Muscle of leg (tissue), 11 donors: ENCODE data around the gene AMOTL2. TPM values are rescaled to one million over a fixed set of nuclear protein-coding genes. Genes with fewer than 3 reads are reported as not detected.

ENCODE experiments used
- DNase-seq: peaks from one replicate; pipeline ENCODE4 v3.0.0; 2013
- H3K27ac ChIP-seq: one replicate; pipeline ENCODE4 v1.5.1; 2013; ENCODE audit warnings: mild to moderate bottlenecking, low read length, control low read depth
- H3K27me3 ChIP-seq: one replicate; pipeline ENCODE4 v1.6.1; 2013; ENCODE audit warnings: low read length; ENCODE audit not compliant: control insufficient read depth, insufficient read depth
- H3K36me3 ChIP-seq: one replicate; pipeline ENCODE4 v1.6.1; 2013; ENCODE audit warnings: low read length; ENCODE audit not compliant: control insufficient read depth, insufficient read depth
- H3K4me1 ChIP-seq: one replicate; pipeline ENCODE4 v1.6.1; 2013; ENCODE audit warnings: low read length; ENCODE audit not compliant: control insufficient read depth, insufficient read depth
- H3K4me3 ChIP-seq: one replicate; pipeline ENCODE4 v1.5.1; 2013; ENCODE audit warnings: low read length, control low read depth
- H3K9me3 ChIP-seq: replicated peaks from 2 replicates; pipeline ENCODE4 v1.6.1; 2013; ENCODE audit warnings: low read depth, low read length; ENCODE audit not compliant: control insufficient read depth
- WGBS: methylation state at CpG from one replicate; pipeline ENCODE4 v1.1.5; 2013; ENCODE audit warnings: missing lambda C conversion rate; ENCODE audit not compliant: insufficient coverage; 5-methylcytosine and 5-hydroxymethylcytosine counted together
- polyA plus RNA-seq, 8 donors: library from polyadenylated mRNA; unstranded; fragments of 120-200 nt; gene quantifications; one replicate each; pipeline versions ENCODE4 v1.2.1 to v1.2.3, GENCODE V29; 2013; ENCODE audit warnings: inconsistent platforms in 1 of 8, low replicate concordance in 1 of 8; ENCODE audit not compliant: insufficient read length in 8 of 8, insufficient read depth in 1 of 8
- total RNA-seq: library from RNA; stranded (reverse); fragments of 120-200 nt; gene quantifications from one replicate; pipeline ENCODE4 v1.2.4, GENCODE V29; 2013

AMOTL2 gene
- total and polyA plus RNA-seq, 9 donors, result 49.4 to 77.0 (median 58.9) TPM

DNA sequence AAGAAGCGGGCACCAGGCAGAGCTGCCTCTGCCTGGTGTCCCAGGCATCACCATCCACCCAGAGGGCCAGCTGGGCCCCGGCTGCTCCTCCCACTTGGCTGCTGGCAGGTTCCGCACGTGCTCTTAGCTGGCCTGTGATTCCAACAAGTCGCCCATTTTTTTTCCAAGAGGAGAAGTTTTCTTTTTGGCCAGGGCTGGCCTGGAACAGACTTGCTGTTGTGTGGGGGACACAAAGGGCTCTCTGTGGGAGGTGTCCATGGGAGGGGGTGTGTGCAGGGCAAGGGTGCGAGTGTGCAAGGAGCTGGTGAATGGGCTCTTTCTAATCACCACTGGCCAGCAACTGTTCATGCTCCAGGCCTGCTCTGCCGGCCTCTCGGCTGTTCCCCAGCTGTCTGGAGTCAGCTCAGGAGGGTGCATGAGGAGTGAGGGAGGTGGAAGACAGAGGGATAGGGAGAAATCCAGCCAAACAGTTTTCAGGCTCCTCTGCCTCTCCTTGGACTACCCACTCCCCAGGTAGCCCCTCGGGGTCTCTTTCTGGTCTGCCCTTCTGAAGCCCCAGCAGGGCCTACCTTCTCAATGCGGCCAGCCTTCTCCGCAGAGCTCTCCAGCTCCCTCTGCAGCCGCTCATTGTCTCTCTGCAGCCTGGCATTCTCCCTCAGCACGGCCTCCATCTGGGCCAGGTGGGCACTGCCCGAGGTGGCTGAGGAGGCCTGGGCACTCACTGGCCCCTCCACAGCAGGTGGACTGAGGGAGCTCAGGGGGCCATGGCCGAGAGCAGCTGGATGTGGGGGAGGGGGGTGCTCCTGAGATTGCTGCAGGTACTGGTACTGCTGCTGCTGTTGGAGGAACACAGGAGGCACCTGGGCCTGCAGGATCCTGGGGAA, 7.1 kb downstream of the AMOTL2 start:
- 66% methylated on average over 11 of the region's 15 CpGs for WGBS
- DNase-seq, result peak; percentile 81
- Histone ChIP-seq H3K36me3 (peaks cover 96% of the 10 kb centered on the region), H3K27me3 (no peaks in the 10 kb centered on the region), H3K9me3 (no peaks in the 10 kb centered on the region), H3K4me3 (no peak overlapping the region), H3K4me1 (peaks cover 100% of the 10 kb centered on the region), H3K27ac (peak overlapping the region; percentile 71)

DNA sequence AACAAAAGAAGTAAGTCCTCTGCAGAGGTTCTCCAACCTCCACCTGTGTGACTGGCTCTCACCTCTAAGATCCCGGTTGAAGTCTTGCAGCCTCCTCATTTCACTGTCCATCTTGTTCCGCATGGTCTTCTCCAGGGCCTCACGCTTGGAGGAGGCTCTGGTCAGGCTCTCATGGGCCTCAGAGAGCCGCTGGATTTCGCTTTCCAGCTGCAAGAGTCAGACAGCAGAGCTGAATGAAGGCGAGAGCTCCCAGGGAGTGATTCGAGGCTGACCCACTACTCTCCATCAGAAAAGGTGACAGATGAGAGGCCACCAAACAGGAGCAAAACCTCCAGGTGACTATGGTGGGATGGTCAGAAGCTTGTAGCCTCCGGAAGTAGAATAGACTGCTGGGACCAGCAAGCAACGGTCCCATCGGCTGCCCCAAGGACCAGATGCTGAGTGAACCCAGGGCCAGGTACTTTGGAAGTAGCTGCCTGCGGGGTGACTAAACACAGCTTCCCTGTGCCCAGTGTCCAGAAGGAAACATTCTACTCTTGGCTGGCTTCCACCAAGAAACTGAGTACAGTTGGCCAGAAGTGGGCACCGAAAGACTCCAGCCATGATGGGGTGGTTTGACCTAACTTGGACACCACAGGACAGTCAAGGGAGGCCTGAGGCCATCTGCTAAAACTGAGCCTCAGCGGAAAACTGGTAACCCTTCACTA, 7.9 kb downstream of the AMOTL2 start:
- no peaks in the 10 kb centered on the region for H3K27me3 ChIP-seq
- no peaks in the 10 kb centered on the region for H3K9me3 ChIP-seq
- no peak for DNase-seq
- H3K27ac ChIP-seq, result peak overlapping the region; percentile 71
- peaks cover 96% of the 10 kb centered on the region for H3K36me3 ChIP-seq
- H3K4me1 ChIP-seq, result peaks cover 100% of the 10 kb centered on the region
- H3K4me3 ChIP-seq, result no peak overlapping the region
- 84% methylated on average over 9 of the region's 13 CpGs for WGBS

DNA sequence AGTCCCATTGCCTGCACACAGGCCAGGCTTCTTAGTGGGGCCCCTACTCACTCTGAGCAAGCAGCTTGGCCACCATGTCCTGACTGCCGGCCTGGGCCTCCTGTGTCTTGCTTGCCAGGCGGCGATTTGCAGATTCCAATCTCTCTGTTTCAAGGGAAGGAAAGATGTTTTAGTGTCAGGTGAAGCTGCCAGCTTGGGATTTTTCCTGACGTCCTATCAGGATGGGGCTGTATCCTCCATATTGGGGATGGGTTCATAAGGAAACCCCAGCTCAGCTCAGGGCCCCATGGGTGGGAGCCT, 8.5 kb downstream of the AMOTL2 start:
- no peak for DNase-seq

DNA sequence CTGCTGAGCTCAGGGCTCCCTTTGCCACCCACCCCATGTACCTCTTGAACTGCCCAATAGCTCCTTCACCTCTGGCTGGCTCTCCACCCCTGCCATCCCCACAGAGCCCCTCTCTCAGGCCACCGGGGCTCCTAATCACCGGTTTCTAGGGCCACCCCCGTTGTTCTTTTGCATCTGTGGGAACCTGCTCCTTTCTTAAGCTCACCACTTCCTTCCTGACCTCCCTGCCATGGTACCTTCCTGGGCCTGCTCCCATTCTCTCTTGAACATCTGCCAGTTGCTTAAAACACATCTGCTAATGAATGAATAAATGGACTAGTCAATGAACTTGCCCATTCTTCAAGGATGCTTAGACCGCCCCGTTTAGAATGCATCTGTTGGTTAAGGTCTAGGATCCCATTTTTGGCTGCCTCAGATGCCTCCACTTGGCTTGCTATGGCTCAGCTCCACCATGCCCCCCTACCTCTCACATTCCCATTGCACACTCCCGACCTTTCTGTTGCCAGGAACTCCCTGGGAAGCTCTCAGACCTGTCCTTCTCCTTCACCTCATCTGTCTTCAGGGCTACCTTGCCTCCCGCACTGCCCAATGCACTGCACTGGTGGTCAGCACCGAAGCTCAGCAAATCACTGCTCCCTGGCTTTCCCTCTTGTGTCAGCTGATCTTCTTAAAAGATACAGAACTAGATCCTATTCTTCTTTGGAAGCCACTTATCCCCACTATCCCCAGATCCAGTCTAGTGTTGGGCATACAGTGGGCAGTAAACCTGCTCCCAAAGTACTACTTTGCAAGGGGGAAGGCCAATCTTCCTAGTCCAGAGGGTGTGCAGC, 9.1 kb downstream of the AMOTL2 start:
- Histone ChIP-seq H3K27ac (peak overlapping the region; percentile 79), H3K36me3 (peaks cover 96% of the 10 kb centered on the region), H3K27me3 (no peaks in the 10 kb centered on the region), H3K4me1 (peaks cover 100% of the 10 kb centered on the region), H3K4me3 (no peak overlapping the region), H3K9me3 (no peaks in the 10 kb centered on the region)
- 41% methylated on average over 8 of the region's 8 CpGs for WGBS
- DNase-seq, result peak; percentile 19

More for the DNA sequence above, 8.5 kb downstream of the AMOTL2 start:
- Histone ChIP-seq H3K27me3 (no peaks in the 10 kb centered on the region), H3K4me3 (no peak overlapping the region), H3K36me3 (peaks cover 96% of the 10 kb centered on the region), H3K9me3 (no peaks in the 10 kb centered on the region), H3K27ac (peak overlapping the region; percentile 71), H3K4me1 (peaks cover 100% of the 10 kb centered on the region)
- 77% methylated on average over 3 of the region's 4 CpGs for WGBS

DNA sequence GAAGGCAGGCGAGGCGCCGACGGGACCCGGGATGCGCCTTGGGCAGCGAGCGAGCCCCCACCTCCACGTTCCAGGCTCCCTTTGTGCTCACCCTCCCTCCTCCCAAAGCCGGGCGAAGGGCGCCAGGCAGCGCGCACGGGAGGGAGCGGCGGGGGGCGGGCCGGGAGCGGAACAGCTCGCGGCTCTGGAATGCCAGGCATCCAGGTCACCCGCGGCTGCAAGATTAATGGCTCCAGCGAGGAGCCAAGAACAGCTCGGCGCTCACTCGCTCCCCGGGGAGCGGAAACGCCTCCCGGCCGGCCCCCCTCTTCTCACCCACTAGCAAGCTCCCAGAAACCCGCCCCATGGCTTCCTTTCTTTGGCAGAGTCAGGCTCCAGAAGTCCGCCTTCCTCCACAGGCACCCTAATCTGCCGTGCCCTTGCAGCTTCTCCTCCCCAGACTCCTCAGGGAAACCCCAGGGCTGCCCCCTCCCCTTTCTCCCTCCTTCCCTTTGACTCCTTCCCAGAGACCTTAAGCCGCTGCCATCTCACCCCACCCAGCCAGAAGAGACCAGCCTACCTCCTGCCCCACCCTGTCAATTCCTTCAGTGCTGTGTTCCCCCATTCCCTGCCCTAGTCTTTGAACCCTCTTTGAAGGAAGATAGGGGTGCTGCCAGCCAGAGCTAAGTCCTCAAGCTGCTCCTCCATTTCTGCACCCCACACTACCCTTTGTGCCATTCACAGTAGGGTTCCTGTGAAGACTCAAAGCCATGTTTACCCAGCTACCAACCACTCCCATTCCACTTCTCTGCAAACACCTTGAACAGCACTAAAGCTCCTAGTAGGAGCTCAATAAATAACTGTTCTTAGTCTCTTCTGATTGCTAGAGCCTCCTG, 9.9 kb downstream of the AMOTL2 start:
- no peaks in the 10 kb centered on the region for H3K27me3 ChIP-seq
- H3K9me3 ChIP-seq, result no peaks in the 10 kb centered on the region
- peaks cover 96% of the 10 kb centered on the region for H3K36me3 ChIP-seq
- H3K27ac ChIP-seq, result peak overlapping the region; percentile 79
- peaks cover 100% of the 10 kb centered on the region for H3K4me1 ChIP-seq
- DNase-seq, result peak; percentile 94
- H3K4me3 ChIP-seq, result no peak overlapping the region
- 1% methylated on average over 29 of the region's 37 CpGs for WGBS

DNA sequence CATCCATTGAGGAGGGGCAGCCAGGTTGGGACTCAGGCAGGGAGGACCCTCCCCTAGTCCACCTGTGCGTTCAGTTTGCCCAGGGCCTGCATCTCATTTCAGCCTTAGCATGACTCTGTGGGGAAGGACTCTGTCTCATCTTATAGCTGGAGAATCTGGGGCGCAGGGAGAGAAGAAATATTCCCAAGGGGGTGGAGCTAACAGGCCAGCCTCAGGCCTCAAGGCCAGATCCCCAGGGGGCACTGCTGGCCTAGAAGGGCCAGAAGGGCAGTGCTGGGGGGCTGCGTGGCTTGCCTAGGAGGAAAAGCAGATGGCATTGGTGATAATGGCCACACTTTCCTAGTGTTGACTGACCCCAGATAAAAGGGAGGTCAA, 10.9 kb downstream of the AMOTL2 start:
- Histone ChIP-seq H3K27ac (peak overlapping the region; percentile 67), H3K36me3 (peaks cover 96% of the 10 kb centered on the region), H3K4me3 (no peak overlapping the region), H3K27me3 (no peaks in the 10 kb centered on the region), H3K4me1 (peaks cover 100% of the 10 kb centered on the region), H3K9me3 (no peaks in the 10 kb centered on the region)
- WGBS, result 60% methylated on average over 2 of the region's 3 CpGs
- DNase-seq, result peak; percentile 26

DNA sequence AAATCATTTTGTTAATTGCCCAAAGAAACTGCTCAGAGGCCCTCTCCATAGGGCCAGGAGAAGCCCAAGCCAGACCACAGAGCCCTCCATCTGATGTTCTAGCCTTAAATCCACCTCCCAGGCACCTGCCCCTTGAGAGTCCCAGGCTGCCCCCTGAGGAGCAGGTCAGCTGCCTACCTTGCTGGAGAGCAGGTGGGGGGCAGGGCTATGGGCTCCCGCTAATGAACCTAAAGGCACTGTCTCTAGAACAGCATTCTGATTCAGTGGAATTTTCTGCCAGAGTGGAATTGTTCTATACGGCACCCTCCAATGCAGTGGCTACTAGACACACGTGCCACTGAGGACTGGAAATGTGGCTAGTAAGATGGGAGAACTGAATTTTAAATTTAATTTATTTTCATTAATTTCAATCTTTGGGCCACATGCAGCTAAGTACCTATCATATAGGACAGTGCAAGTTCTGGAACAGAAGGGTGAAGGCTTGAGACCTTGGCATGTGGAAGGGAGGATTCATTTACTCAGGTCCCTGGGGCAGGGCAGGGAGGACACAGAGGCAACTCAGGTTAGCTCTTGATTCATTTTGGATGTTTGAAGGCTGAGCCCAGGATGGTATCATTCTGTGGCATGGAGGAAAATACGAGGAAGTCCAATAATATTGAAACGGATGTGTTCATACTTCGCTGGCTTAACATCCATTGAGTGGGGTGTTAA, 11.4 kb downstream of the AMOTL2 start:
- no peaks in the 10 kb centered on the region for H3K27me3 ChIP-seq
- H3K4me1 ChIP-seq, result peaks cover 100% of the 10 kb centered on the region
- DNase-seq, result no peak
- peak overlapping the region; percentile 67 for H3K27ac ChIP-seq
- no peaks in the 10 kb centered on the region for H3K9me3 ChIP-seq
- 89% methylated on average over 4 of the region's 6 CpGs for WGBS
- H3K4me3 ChIP-seq, result no peak overlapping the region
- peaks cover 95% of the 10 kb centered on the region for H3K36me3 ChIP-seq

DNA sequence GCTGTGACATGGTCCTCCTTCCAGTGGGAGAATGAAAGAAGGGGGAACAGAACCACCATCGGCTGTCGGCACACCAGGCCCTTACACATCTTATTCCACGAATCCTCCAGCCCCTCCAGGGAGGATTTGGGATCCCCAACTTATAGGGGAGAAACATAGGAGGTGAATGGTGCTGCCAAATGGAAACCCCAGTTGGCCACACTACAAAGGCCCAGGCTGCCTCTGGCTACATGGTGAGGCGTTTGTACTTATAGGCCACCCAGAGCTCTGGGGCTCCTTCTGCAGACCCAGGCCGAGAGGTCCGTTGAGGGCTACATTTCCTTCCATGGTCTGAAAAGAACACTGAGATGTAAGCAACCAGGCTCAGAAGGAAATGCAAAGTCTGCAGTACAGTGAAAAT, 12.0 kb downstream of the AMOTL2 start:
- Histone ChIP-seq H3K9me3 (no peaks in the 10 kb centered on the region), H3K27ac (peak overlapping the region; percentile 68), H3K4me3 (no peak overlapping the region), H3K27me3 (no peaks in the 10 kb centered on the region), H3K4me1 (peaks cover 100% of the 10 kb centered on the region), H3K36me3 (peaks cover 95% of the 10 kb centered on the region)
- DNase-seq, result no peak
- WGBS, result 72% methylated on average over 3 of the region's 6 CpGs
